GM18868 (cell line): ENCODE measurements around the gene SLC24A3.

ENCODE experiments used
- ATAC-seq: cut with Tn5 transposase; IDR thresholded peaks from one replicate; pipeline ENCODE4 v1.9.1; 2021; ENCODE audit warnings: mild to moderate bottlenecking, moderate library complexity; ENCODE audit not compliant: unreplicated experiment

SLC24A3 gene

GRCh38 chr20:19451231-19451922 is 238.9 kb downstream of the SLC24A3 start:
- no peak for ATAC-seq

- ATAC-seq = no peak
Measured at GRCh38 chr20:19451923-19452295, 239.5 kb downstream of the SLC24A3 start.

GRCh38 chr20:19453410-19453809 is 241.0 kb downstream of the SLC24A3 start:
- ATAC-seq = no peak

- no peak for ATAC-seq
Measured at GRCh38 chr20:19453862-19454261, 241.4 kb downstream of the SLC24A3 start.

GRCh38 chr20:19456595-19457395 is 244.4 kb downstream of the SLC24A3 start:
- no peak for ATAC-seq

GRCh38 chr20:19457611-19458010 is 245.2 kb downstream of the SLC24A3 start:
- ATAC-seq = no peak

GRCh38 chr20:19460386-19460785 is 247.9 kb downstream of the SLC24A3 start:
- ATAC-seq = no peak

- ATAC-seq = no peak
Measured at GRCh38 chr20:19462491-19462890, 250.0 kb downstream of the SLC24A3 start.

- ATAC-seq = no peak
Measured at GRCh38 chr20:19463597-19463996, 251.2 kb downstream of the SLC24A3 start.

- ATAC-seq = no peak
Measured at GRCh38 chr20:19465536-19465935, 253.1 kb downstream of the SLC24A3 start.

- no peak for ATAC-seq
Measured at GRCh38 chr20:19466206-19466928, 253.9 kb downstream of the SLC24A3 start.

- no peak for ATAC-seq
Measured at GRCh38 chr20:19473216-19473921, 260.9 kb downstream of the SLC24A3 start.

- no peak for ATAC-seq
Measured at GRCh38 chr20:19473922-19474286, 261.5 kb downstream of the SLC24A3 start.

- ATAC-seq = no peak
Measured at GRCh38 chr20:19478320-19478895, 266.0 kb downstream of the SLC24A3 start.

GRCh38 chr20:19482726-19483125 is 270.3 kb downstream of the SLC24A3 start:
- no peak for ATAC-seq

- ATAC-seq = no peak
Measured at GRCh38 chr20:19483309-19483708, 270.9 kb downstream of the SLC24A3 start.

- no peak for ATAC-seq
Measured at GRCh38 chr20:19486446-19486845, 274.0 kb downstream of the SLC24A3 start.

- no peak for ATAC-seq
Measured at GRCh38 chr20:19487420-19487819, 275.0 kb downstream of the SLC24A3 start.

- no peak for ATAC-seq
Measured at GRCh38 chr20:19491241-19491640, 278.8 kb downstream of the SLC24A3 start.

- ATAC-seq = no peak
Measured at GRCh38 chr20:19492116-19492515, 279.7 kb downstream of the SLC24A3 start.
